Stimulated activated CD8-positive, alpha-beta memory T cell treated with anti-CD3 and anti-CD28 coated beads, Interleukin-15, amount 100 ng/mL, for 24 hours (primary cell): ENCODE data around the gene HECTD3.

Experiments used
- DNase-seq: peaks from one replicate; pipeline ENCODE4 v3.0.0-alpha.2; 2020; ENCODE audit warnings: low read depth

The HECTD3 gene

DNA sequence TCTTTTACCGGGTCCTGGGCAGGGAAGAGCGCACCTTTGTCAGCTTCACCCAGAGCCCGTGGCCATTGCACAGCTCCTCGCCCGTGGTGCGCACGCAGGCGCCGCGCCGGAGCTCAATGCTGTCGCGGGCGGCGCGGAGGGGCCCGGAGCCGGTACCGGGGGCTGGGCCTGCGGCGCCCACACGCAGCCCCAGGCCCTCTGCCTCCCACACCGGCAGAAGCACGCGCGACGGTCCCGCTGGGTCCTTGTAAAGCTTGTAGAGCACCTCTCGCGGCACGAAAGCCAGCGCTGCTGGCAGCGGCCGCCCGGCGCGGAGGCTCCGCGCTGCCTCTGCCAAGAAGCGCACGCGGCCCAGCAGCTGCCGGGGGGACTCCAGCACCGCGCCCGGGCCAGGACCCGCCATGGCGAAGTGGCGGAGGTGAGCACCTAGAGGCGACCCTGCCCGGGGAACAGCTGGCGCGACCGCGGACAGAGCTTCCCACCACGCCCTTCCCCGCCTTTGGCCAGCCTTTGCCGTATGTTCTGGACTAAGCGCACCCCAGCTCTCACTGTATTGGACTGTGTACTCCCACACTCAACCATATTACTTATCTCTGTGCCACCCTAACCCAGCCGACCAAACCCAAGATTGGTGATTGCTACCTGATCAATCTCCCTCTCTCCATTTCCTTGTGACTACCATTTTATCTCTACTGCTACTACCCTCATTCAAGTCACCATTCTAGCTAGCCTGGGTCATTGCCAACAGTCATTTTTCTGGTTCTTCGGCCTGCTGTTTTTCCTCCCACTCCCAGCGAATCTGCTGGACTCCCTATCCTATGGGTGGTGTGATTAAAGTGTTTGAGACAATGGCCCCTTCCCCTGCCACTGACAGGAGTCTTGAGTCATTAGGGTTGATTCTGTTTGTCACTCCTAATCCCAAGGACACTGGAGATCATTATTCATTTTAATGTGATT, at the start of gene HECTD3:
TSS of gene HECTD3 (minus strand) at position 470 of the 957 bp plus-strand sequence. CDS start at position 403, 67 bp downstream.
- peak; percentile 40 for DNase-seq

DNA sequence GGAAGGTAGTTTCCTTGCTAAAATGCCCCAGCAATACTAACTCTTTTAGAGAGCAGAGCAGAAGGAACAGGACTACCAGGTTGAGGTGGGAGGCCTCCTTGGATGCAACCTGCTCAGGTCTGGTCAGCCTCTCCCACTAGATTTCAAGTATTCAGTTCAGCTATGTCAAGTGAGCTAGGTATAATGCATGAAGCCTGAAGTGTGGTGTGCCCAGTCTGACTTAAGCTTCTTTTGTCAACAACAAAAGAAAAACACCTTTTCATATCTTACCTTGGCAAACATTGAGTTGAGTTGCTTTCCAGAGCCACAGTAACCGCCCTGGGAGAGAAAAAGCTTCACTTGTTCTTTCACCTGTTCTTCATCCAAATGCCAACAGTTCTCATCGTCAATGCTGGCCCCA, 48.7 kb upstream of the HECTD3 start:
- DNase-seq, result no peak

DNA sequence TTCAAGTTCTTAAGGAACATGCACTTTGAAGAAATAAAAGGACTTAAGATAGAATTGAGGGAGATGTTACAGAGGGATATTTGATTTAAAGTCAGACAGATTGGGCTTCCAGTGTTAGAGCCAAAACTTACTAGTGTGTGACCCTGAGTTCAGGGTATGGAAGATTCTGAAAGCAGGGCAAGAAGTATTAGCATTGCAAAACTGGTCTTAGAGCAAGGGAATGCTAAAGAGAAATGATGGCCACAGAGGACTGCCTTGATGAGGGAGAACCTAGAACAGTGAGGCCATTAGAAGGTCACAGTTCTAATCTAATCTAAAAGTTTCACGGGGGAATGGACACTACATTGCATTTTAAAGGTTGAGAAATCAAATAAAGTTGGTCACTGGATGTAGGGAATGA, 46.4 kb upstream of the HECTD3 start:
- DNase-seq, result no peak

DNA sequence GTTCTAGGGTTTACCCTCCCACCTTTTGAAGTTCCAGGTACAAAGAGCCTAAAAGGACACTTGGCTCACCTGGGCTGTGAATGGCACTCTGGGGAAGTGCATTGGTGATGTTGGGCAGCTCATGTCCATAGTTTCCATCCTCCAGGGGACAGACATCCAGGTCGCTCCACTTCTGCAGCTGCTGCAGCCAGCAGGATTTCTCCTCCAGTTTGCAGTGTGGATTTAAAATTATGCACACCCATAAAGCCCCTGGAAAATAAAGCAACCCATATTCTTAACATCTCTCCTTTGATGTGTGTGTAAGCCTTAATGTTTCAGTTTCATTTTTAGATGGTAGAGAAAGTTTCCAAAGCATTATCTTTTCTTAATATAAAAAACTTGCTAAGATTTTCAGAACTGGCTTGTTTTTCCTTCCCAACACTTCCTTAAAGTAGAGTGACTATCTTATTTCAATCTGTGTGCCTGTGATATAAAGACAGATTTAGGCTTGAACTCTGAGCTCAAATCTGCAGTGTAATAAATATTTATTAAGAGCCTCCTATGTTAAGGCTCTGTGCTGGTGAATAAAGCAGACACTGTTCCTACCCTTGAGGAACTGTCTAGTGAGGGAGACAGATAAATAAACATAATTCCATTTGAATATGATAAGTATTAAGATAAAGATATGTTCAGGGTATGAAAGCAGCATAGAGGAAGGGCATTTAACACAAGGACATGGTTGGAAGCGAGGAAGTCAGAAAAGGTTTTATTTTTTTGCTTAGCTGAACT, 40.1 kb upstream of the HECTD3 start:
- no peak for DNase-seq

DNA sequence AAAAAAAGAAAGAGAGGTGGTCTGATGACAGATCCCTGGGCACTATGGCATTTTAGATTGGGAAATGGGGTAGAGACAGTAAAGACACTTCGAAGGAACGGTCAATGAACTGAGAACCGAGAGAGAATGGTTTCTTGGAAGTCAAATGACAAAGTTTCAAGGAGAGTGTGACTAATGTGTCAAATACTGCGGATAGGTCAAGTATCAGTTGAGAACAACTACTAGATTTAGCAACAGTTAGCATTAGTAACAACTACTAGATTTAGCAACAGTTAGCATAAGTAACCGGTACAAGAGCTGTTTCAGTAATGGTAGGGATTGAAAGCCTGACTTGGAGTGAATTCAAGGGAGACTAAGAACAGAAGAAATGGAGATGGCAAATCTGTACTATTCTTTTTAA, 35.9 kb upstream of the HECTD3 start:
- no peak for DNase-seq

DNA sequence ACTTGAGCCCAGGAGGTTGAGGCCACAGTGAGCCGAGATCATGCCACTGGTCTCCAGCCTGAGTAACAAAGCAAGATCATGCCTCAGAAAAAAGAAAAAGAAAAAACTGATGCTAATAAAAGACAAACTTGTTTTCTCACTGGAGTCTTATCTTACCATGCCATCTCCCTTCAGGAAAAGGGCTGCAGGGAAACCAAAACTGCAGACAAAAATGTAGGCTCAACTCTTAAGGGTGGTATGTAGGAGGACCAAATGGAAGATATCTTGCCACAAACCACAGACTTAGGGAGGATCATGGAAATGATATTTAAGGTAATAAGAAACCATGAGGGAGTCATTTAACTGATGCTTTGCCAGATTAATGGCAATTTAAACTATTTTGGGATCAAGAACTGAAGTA, 33.8 kb upstream of the HECTD3 start:
- DNase-seq, result no peak

DNA sequence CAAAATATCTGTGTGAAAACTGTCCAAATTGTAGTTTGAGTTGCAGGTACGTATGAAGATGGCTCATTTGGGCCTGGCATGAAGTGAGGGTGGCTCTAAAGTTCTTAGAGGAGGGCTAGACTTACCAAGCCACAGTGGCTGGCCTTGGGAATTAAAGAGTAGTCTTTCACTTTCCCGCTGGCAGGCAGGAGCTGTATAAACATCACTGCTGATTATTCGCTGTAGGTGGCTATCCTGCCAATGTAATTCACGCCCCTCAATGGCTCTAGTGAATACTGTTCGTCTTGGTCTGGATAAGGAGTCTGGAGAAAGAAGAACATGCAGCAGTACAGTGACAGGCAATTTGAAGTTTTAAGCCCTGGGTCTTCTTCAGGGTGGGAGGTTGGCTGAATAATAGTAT, 32.0 kb upstream of the HECTD3 start:
- no peak for DNase-seq

DNA sequence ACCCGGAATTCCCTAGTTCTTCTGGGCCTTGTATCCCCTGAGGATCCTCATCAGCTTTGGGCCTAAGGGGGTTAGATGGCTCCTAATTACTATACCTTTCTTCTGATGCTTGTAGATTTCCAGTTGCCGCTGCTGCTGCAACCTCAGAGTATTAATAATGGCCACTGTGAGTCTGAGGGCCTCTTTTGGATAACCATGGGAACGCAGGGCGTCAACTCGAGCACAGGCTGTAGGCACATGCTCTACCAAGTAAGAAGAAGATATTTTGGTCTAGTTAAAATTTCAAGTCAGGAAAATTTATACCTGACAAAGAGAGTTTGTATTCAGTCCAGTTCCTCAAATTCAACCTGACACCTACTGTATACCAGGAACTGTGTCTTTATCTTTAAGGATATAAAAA, 29.2 kb upstream of the HECTD3 start:
- DNase-seq, result no peak

DNA sequence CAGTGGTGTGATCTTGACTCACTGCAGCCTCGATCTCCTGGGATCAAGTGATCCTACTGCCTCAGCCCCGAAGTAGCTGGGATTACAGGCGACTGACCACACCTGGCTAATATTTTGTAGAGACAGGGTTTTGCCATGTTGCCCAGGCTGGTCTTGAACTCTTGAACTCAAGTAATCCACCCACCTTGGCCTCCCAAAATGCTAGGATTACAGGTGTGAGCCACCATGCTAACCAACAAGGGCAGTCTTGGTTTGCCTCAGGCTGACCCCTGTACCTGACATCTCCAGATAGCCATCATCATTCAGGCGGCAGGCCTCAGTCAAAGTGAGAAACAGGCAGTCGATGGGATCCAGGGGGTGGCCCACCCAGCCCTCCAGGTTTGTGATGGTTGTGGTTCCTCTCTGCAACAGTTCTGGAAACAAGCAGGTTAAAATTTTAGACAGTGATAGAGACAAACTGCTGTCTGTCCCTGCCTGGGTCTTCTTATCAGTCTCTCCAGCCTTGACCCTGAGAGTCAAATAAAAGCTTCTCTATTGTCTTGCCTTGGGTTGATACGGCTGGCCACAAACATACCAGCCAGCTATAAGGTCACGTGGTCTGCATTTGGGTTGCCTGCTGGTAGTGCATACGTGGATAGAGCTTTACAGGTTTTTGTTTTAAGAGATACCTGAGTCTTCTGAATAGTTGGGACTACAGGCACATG, 27.7 kb upstream of the HECTD3 start:
- DNase-seq, result no peak

DNA sequence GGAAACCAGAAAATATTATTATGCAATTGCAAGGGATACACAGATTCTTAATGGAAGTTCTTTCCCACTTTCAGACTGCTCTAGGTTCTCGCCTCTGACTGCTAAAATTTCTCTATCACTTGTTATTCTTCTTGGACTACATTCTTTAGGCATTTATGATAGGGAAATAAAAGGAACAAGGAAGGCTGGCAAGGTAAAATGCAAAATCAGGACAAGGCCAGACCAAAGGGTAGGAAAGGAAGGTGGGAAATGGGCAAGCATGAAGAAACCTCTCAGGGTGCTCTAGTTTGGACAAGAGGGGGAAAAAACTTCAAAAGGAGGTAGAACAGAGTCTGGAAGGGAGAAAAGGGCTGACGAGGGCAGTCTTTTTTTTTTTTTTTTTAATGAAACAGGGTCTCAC, 27.1 kb upstream of the HECTD3 start:
- no peak for DNase-seq

DNA sequence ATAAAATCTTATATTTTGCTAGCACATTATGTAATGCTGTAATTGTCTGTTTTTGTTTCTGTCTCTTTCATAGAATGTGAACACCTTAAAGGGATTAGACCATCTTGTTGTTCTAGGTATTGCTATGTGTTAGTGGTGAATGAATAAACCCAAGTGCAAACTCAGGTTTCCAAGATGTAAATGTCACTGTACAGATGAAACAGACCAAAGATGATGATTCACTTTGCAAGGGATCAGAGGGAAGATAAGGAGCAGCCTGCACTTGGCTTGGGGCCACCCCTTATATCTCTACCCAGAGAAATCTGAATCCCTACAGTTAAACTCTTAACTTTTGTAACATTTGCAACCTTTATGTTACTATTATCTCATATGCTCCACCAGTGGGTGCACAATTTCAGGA, 26.3 kb upstream of the HECTD3 start:
- no peak for DNase-seq

DNA sequence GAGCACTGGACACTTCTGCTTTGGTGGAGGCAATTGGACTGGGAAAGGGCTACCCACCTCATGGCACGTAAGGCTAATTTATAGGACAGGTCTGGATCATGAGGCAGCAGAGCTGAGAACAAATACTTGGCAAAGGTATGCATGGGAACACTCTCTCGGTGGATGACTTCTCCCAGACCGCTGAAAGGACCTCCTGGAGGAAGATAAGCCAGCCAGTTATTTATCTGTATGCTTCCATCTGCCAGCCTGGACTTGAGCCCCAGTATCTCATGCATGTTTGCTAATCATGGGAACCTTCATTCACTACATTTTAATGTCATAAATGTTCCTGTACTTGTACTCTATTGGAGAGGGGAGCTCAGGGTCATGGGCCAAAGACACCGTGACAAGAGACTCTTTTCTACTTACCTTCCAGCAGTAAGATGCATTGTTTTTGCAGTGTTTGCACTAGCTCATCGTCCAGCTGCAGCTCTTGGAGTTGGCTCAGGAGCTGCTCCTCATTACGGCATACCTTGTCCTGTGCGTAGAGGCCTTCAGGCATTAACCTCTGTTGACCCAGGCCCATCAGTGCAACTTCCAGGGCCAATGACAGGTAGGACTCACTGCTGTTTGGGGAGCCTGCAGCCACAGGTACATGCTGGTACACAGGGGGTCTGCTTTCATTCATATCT, 24.6 kb upstream of the HECTD3 start:
- no peak for DNase-seq

DNA sequence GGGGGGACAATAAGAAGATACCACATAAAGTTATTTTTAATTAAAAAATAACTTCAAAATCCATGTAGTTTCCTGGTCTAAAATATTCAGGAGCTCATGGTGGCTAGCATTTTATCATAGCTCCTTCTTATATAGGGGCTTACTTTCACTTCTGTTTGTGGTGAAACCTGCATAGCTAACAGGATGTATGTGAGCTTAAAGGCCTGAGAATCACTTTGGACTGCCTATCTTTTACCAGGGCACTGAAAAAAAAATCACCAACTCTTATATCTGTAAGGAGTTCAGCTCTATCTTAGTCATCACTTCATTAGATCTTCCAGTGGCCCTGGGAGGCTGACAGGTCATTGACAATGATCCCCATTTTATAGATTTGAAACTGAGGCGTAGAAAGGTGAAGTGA, 22.2 kb upstream of the HECTD3 start:
- DNase-seq, result no peak

DNA sequence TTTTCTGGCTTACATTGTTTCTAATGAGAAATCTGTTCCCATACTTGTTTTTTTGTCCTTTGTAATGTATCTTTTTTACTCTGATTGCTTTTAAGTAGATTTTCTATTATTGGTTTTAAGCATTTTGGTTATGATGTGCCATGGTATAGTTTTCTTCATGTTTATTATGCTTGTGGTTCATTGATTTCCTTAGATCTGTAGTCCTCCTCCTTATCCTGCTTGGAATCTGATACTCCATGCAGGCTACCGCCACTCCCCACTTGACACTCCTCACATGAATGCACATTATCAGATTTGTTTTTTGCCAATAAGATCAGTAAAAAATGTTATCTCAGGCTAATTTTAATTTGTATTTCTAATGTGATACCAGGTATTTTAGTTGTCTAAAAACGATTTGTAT, 21.7 kb upstream of the HECTD3 start:
- no peak for DNase-seq

DNA sequence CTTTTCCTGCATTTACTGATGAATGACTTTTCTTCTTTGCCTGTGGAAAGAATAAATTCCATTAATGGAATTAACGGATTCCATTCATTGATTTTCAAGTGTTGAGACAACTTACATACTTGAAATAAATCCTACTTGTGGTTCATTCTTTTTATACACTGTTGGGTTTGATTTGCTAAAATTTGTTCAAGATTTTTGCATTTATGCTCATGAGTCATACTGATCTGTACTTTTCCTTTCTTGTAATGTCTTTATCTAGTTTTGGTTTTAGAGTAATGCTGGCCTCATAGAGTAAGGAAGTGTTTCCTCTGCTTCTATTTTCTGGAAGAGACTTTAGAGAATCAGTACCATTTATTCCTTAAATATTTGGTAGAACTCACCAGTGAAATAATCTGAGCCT, 15.3 kb upstream of the HECTD3 start:
- DNase-seq, result no peak

DNA sequence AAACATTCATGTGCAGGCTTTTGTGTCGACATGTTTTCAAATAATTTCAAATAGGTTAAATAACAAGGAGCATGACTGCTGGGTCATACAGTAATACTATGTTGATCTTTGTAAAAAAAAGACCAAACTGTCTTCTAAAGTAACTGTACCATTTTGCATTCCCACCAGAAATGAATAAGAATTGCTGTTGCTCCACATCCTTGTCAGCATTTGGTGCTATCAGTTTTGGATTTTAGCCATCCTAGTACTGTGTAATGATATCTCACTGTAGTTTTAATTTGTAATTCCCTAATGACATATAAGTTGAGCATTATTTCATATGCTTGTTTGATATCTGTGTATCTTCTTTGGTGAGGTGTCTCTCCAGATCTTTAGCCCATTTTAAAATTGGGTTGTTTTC, 12.5 kb upstream of the HECTD3 start:
- DNase-seq, result no peak

DNA sequence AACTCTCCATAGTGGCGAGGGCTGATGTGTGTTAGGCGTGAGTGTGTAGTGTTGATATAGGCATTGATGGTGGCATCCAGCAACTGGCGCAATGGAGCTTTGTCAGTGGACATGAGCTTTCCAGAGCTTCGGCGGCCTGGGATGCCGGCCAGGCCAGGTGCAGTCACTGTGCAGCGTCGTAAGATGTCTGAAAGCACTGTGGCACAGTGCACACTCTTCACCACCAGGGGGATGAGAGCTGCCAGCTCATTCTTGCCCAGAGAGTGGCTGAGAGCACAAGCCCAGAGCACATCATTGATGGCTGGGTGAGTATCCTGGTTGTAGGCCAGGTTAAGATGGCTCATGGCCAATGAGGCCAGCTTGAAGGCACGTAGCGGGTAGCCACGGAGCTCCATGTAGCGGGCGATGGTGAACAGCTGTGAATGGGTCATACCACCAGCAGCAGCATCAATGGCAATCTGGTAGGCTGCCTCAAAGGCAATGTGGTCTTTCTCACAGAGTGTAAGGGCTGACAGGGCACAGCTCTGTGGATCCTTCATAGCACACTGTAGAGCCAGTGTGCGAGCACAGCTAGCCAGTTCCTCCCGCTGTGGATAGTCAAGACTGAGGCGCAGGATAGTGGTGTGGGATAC, 7.6 kb upstream of the HECTD3 start:
- DNase-seq, result no peak

DNA sequence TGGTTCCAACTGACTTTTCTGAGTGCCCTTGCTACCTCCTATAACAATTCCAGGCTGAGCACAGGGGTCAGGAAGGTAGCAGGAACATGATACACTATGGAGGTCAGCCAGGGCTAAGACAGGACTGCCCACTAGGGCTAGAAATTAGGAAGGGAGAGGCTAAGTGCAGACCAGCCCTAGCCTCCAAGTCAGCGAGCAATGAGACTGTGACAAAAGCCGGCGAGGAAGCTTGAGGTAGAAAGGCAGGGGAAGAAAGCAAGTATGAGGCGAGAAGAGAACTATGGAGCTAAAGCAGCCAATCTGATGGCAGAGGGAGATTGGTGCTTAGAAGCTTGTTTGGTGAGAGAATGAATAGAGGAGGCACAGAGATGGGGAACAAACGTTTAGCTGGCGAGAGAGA, 5.6 kb upstream of the HECTD3 start:
- no peak for DNase-seq

DNA sequence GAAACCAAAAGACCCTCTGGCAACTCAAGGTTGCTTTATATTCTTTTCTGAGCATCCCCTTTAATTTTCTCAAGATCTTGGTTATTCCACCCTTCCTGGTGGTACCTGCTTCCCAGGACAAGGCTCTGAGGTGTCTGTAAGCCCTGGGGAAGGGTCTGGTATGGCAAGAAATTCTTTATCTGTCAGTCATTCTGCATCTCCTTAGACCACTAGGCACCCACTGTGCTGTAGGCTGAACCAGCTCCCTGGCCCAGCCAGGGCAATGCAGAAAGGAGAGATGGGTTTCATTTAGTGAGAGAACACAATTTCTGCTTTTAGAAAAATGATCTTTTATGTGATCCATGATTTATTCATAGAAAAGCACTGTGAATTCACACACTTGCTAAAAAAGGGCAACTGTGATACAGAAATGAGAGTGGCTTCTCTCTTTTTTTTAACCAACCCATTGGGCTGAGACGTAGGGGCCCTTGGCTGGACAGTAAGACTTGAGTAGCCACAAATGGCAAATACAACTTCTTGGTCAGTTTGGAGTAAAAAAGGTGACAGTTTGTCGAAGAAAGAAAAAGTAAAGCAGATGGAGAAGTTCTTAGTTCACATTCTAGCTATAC, 5.1 kb upstream of the HECTD3 start:
- DNase-seq, result no peak

DNA sequence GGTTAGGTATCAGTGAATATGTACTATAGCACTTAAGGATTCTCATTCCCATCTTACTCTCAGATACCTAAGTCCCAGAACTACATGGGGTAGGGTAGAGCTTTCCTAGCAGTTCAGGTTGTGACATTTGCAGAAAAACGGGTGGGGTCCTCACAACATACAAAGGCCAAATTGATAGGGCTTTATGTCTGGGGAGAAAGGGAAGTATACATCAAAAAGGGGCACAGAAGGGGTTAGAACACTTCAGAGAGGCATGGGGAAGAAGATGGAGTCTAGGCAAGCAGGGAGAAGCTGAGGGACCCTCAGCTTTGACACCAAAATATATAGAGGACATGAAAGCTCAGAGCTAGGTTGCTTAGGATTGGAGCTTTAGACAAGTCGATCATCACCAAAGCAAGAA, 4.6 kb upstream of the HECTD3 start:
- no peak for DNase-seq

DNA sequence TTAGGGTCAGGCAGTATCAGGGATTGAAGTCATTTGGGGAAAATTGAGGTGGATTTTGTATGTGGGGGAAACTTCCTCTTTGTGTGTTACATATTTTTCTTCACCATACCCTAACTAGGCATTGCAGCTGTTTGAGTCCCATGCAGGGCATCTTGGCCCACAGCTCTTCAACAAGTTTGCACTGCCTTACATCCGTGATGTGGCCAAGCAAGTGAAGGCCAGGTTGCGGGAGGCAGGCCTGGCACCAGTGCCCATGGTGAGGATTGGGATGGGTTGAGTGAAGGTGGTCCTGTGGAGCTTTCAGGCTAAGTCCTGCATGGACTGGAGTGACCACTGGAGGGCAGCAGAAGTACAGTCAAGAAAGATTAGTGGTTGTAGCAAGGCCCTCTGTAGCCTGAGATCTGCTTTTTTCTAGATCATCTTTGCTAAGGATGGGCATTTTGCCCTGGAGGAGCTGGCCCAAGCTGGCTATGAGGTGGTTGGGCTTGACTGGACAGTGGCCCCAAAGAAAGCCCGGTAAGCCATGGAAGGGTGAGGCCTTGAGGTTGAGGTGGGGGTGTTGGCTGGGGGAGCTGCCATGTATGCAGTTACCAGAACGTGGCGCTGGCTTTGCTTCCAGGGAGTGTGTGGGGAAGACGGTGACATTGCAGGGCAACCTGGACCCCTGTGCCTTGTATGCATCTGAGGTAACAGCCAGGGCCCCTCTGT, 3.4 kb upstream of the HECTD3 start:
- DNase-seq, result no peak
